ENCODE measurements around the gene STRBP.

Gene STRBP

DNA sequence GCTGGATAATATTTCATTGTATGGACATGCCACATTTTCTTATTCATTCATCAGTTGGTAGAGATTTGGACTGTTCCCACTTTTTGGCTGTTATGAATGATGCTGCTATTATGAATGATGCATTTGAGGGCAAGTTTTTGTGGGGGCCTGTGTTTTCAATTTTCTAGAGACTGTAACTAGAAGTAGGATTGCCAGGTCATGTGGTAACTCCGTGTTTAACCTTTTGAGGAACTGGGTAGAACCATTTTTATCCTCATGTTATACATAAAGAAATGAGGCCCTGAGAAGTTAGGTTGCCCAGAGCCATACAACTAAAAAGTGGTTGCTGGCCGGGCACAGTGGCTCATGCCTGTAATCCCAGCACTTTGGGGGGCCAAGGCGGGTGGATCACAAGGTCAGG lies 22.4 kb upstream of the STRBP start:
- DNase-seq = no peak
- no peaks in the 10 kb centered on the region for H3K4me1 ChIP-seq
- H3K27me3 ChIP-seq = peaks cover 0 to 15% of the 10 kb centered on the region in 2 donors
- no peaks in the 10 kb centered on the region for H3K9me3 ChIP-seq
- H3K36me3 ChIP-seq = no peaks in the 10 kb centered on the region
- intact Hi-C loops (cut with DNase I; ENCODE audit: low total_unique reads) = no loop called here
- TF ChIP-seq, protein P1, sequence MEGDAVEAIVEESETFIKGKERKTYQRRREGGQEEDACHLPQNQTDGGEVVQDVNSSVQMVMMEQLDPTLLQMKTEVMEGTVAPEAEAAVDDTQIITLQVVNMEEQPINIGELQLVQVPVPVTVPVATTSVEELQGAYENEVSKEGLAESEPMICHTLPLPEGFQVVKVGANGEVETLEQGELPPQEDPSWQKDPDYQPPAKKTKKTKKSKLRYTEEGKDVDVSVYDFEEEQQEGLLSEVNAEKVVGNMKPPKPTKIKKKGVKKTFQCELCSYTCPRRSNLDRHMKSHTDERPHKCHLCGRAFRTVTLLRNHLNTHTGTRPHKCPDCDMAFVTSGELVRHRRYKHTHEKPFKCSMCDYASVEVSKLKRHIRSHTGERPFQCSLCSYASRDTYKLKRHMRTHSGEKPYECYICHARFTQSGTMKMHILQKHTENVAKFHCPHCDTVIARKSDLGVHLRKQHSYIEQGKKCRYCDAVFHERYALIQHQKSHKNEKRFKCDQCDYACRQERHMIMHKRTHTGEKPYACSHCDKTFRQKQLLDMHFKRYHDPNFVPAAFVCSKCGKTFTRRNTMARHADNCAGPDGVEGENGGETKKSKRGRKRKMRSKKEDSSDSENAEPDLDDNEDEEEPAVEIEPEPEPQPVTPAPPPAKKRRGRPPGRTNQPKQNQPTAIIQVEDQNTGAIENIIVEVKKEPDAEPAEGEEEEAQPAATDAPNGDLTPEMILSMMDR (IDR thresholded peaks at IDR 0.05) = no peak
- H3K27ac ChIP-seq = no peak overlapping the region
- no peak overlapping the region for H3K4me3 ChIP-seq

DNA sequence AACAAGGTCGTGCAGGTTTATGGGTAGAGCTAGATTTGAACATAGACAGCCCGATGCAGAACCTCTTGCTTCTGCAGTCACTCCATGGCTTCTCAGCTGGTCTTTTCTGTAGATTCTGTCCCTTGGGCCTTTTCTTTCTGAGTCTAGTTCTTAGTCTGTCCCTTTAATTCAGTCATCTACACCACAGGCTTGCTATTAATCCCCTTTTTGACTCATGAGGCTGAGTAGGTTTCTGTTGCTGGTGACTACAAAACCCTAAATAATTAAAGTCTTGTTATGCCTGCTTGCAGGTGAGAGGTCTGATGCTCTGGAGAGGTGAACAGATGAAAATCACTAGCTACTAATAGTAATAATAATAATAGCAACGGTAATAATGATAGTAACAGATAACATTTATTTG lies 19.3 kb upstream of the STRBP start:
- intact Hi-C loops (cut with DNase I; ENCODE audit: low total_unique reads) = no loop called here
- DNase-seq = no peak
- H3K4me3 ChIP-seq = no peak overlapping the region
- no peaks in the 10 kb centered on the region for H3K36me3 ChIP-seq
- TF ChIP-seq, protein P1 (IDR thresholded peaks at IDR 0.05) = no peak
- no peaks in the 10 kb centered on the region for H3K4me1 ChIP-seq
- H3K27me3 ChIP-seq = peaks cover 0 to 19% of the 10 kb centered on the region in 2 donors
- H3K9me3 ChIP-seq = no peaks in the 10 kb centered on the region
- no peak overlapping the region for H3K27ac ChIP-seq

GRCh38 chr9:123286324-123286723 lies 17.9 kb upstream of the STRBP start:
- Histone ChIP-seq H3K27ac (no peak overlapping the region), H3K4me3 (no peak overlapping the region), H3K4me1 (no peaks in the 10 kb centered on the region), H3K27me3 (peaks cover 0 to 11% of the 10 kb centered on the region in 2 donors), H3K9me3 (no peaks in the 10 kb centered on the region), H3K36me3 (no peaks in the 10 kb centered on the region)
- TF ChIP-seq, protein P1 (IDR thresholded peaks at IDR 0.05) = no peak
- DNase-seq = no peak
- intact Hi-C loops (cut with DNase I; ENCODE audit: low total_unique reads) = no loop called here

GRCh38 chr9:123284656-123285055 lies 16.3 kb upstream of the STRBP start:
- intact Hi-C loops (cut with DNase I; ENCODE audit: low total_unique reads) = no loop called here
- TF ChIP-seq, protein P1 (IDR thresholded peaks at IDR 0.05) = no peak
- no peak for DNase-seq

GRCh38 chr9:123283455-123283854 lies 15.1 kb upstream of the STRBP start:
- TF ChIP-seq, protein P1 (IDR thresholded peaks at IDR 0.05) = no peak
- H3K36me3 ChIP-seq = no peaks in the 10 kb centered on the region
- DNase-seq = no peak
- no peaks in the 10 kb centered on the region for H3K9me3 ChIP-seq
- H3K27me3 ChIP-seq = peaks cover 0 to 18% of the 10 kb centered on the region in 2 donors
- no peak overlapping the region for H3K27ac ChIP-seq
- no peak overlapping the region for H3K4me3 ChIP-seq
- H3K4me1 ChIP-seq = no peaks in the 10 kb centered on the region
- intact Hi-C loops (cut with DNase I; ENCODE audit: low total_unique reads) = no loop called here

More at GRCh38 chr9:123284656-123285055, 16.3 kb upstream of the STRBP start:
- H3K9me3 ChIP-seq = no peaks in the 10 kb centered on the region
- H3K27me3 ChIP-seq = peaks cover 0 to 16% of the 10 kb centered on the region in 2 donors
- no peak overlapping the region for H3K4me3 ChIP-seq
- H3K36me3 ChIP-seq = no peaks in the 10 kb centered on the region
- no peaks in the 10 kb centered on the region for H3K4me1 ChIP-seq
- no peak overlapping the region for H3K27ac ChIP-seq

DNA sequence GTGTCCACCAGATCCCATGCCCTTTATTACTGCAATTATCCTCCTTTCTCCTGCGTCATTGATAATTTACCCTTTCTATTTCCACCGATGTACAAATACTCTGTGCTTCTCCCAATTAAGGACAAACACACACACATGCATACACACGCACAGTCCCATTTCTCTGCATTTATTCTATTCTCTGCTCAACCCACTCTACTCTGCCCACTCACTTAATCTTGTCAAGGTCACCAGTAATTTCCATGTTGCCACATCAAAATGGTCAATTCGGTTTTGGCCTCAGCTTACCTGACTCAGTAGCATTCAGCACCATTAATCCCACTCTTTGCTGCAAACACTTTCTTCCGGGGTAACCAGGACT lies 14.6 kb upstream of the STRBP start:
- H3K27ac ChIP-seq = no peak overlapping the region

More for the DNA sequence above, 14.6 kb upstream of the STRBP start:
- TF ChIP-seq, protein P1 (IDR thresholded peaks at IDR 0.05) = no peak
- DNase-seq = no peak
- H3K27me3 ChIP-seq = peaks cover 0 to 18% of the 10 kb centered on the region in 2 donors
- no peaks in the 10 kb centered on the region for H3K9me3 ChIP-seq
- no peaks in the 10 kb centered on the region for H3K36me3 ChIP-seq
- intact Hi-C loops (cut with DNase I; ENCODE audit: low total_unique reads) = no loop called here
- H3K4me3 ChIP-seq = no peak overlapping the region
- no peaks in the 10 kb centered on the region for H3K4me1 ChIP-seq

Data from tibial artery (tissue), 4 donors.